Astrocyte of the hippocampus (primary cell): Measurements from ENCODE around the gene FCRLA.
"Not testable (repeated sequence)": the region's sequence is repeated elsewhere in the genome, so short reads cannot be mapped to it uniquely, and the experiment has no call there.

Experiments used
- DNase-seq: peaks from one replicate; pipeline ENCODE4 v3.0.0; 2011; ENCODE audit warnings: low read depth, low spot score

The FCRLA gene

DNA sequence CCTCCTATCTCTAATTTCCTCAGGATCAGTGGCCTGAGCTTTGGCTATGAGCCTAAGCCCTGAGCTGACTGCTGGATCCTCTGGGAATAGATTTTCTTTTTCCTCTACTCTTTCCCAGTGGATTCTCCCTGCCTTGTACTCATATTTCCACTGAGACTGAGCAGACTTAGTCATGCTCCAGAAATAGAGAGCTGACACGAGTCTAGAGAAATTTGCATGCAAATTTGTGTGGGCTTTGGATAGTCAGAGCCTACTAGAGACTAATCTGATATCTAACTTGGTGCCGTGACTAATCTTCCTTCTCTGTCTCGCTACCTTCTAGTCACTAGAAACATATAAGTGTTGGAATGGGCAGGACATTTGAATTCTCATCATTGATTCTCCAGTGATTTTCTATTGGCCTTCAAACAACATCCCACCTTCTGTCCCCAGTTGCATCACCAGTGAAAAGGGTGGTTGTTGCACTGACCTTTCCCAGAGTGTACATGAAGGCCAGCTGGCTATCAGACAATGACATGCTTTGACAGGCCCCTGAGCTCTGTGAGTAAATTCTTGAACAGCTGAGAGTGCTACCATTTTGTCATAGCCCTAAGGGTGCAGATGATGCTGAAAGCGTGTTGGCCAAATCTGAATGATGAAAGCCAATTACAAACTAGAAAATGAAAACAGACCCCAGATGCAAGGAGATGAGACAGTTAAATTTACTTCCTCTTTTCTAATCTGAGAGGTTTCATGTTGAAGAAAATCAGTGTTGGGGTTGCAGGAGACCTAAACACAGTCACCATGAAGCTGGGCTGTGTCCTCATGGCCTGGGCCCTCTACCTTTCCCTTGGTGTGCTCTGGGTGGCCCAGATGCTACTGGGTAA, at the start of gene FCRLA:
TSS of gene FCRLA (plus strand) at position 748 of the 866 bp plus-strand sequence. CDS start at position 784, 36 bp downstream.
- peak; percentile 86 for DNase-seq

- not testable (repeated sequence) for DNase-seq
Observed at GRCh38 chr1:161658524-161658923, 48.5 kb upstream of the FCRLA start.

DNA sequence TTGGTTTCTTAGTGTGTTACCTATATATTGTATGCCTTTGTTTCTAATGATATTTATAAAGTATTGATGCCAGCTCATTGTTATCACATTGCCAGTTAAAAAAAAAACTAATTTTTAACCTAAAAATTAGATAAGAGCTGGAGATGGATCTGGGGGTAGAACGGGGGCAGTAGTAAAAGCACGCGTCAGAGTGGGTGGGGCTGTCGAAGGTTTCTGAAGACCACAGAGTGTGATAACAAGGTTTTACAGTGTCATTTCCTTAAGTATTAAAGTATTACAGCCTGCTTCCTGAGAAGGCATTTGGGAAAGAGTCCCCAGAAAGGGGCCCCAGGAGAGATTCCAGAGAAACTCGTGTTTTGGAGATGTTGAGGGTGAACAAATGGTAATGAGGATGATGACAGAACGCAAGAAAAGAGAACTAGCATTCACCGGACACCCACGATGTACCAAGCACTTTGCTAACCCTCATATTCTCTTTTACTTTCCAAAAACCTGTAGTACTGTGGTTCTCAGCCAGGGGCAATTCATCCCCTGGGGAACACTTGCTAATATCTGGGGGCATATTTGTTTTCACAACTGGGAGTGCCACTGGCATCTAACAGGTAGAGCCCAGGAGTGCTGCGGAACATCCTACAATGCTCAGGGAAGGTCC, 45.2 kb upstream of the FCRLA start:
- DNase-seq = not testable (repeated sequence)

DNA sequence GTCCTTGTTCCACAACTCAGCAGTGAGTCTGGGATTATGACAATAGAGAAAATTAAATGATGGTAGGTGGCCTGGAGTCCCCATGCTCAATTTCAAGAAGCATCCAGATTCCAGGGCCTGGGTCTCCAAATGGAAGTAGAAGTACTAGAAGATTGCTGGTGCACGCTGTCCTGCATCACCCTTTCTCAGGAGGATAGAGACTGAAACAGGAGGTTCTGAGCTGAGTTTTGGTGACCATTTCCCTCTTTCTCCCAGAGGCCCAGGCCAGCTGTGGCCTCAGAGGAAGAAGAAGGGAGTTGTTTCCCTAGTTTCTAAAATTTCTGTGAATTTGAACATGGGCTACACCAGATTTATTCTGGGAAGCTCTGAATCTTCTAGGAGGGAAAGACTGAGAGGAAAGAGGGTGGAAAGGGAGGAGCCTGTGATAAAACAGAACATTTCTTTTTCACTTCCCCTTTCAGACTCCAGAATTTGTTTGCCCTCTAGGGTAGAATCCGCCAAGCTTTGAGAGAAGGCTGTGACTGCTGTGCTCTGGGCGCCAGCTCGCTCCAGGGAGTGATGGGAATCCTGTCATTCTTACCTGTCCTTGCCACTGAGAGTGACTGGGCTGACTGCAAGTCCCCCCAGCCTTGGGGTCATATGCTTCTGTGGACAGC, 44.2 kb upstream of the FCRLA start, which contains the start of gene FCGR2B:
TSS of gene FCGR2B (plus strand) at position 460 of the 656 bp plus-strand sequence. CDS start at position 559, 99 bp downstream.
- not testable (repeated sequence) for DNase-seq

GRCh38 chr1:161663569-161663968, 43.5 kb upstream of the FCRLA start:
- not testable (repeated sequence) for DNase-seq

DNA sequence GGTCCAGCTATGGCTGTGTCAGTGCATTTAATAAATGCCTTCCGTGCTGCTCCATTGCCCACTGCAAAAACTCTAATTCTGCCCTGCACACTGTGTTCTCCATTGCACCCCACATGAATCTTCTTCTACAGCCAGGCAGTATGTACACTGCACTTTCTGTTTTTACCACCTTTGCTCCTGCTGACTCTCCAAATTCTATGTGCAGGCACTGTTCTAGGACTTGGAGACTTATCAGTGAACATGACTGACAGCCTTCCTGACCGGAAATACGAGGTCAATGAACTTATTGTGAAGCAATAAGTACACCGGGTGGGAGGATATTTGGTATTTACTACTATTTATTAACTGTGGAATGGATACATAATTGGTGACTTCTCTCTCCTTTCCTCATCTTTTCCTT, 42.3 kb upstream of the FCRLA start:
- not testable (repeated sequence) for DNase-seq

GRCh38 chr1:161671045-161672020, 35.7 kb upstream of the FCRLA start:
- DNase-seq = peak; percentile 63

GRCh38 chr1:161673437-161673836, 33.6 kb upstream of the FCRLA start:
- peak; percentile 81 for DNase-seq

DNA sequence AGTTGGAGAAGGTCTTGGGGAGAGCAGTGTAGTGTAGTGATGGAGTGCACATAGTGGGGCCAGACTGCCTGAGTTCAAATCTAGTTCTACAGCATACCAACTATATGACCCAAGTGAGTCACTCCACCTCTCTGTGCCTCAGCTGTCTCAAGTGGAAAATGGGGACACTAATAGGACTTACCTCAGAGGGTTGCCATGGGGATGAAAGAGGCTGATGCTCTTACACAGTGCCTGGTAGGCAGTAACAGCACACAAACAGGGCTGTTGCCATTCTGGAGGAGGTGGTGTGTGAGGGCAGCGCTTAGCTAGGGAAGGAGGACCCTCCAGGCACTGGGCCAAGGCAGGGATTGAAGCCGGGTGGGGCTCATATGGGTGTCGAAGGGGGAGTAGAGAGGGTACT, 32.6 kb upstream of the FCRLA start:
- not testable (repeated sequence) for DNase-seq

DNA sequence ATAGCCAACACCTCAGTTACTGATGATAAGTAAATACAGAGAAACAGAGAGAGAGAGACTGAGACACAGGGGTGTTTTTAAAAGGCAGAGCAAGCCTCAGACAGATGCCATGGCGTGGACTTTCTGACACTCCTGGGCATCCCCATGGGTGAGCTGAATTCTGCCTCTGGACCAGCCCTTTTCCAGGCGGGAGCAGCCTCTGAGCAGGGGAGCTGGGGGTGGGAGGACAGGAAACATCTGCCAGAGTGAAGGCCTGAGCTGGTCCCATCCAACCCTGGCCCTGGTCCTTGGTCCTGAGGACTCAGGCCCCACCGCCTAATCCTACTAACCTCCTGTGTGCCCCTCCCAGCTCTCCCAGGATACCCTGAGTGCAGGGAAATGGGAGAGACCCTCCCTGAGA, 32.1 kb upstream of the FCRLA start:
- not testable (repeated sequence) for DNase-seq

GRCh38 chr1:161676441-161676840, 30.6 kb upstream of the FCRLA start:
- DNase-seq = no peak

DNA sequence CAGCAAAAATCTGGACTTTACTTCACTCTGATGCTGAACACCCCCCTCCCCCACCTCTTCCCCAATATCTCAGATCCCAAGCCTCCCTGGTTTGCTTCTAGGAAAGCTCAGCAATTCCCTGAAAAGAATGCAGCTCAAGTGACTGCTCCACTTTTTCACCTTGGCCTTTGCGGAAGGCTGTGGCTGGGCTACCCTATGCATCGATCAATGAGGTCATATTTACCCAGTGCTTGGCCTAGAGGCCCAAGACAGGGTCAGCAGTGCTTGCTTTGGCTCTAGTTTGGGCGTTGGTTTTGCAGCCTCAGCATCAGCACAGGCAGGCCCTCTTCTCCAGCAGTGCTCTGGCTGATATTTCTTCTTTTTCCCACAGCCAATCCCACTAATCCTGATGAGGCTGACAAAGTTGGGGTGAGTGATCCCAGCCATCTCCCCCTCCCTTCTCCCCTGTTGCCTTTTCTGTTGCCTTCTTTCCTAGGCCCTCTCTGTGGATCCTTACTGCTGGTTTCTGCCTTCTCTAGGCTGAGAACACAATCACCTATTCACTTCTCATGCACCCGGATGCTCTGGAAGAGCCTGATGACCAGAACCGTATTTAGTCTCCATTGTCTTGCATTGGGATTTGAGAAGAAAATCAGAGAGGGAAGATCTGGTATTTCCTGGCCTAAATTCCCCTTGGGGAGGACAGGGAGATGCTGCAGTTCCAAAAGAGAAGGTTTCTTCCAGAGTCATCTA, 29.9 kb upstream of the FCRLA start:
- no peak for DNase-seq

DNA sequence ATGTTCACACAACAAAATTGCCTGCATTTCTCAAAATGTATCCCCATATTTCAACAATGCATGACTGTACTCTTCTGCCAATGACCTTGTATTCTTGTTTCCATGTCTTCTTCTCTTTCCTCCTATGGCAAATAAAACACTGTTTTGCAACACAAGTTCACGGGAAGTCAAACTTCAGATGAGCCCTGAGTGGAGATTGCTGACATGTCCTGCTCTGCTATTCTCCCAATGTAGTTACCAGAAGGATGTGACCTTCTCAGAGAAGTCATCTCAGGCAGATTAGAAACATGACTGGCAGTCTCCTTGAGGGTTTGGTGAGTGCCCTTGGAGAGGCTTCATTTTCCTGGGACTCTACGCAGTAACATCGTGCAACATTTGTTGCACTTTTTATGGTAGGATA, 28.5 kb upstream of the FCRLA start:
- DNase-seq = no peak

DNA sequence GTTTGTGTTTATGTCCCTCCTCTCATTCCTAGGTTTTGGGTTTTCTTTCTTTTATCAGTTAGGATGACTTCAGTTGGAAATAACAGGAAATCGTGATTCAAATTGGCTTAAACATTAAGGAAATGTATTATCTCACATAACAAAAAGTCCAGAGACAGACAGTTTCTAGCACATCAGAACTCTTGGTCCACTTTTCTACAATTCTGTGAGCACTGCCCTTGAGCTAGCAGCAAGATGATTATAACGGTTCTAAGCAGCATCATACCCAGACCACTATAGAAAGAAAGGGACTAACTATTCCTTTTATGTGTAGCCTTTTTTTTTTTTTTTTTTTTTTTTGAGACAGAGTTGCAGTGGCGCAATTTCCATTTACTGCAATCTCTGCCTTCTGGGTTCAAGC, 25.1 kb upstream of the FCRLA start:
- no peak for DNase-seq

GRCh38 chr1:161688946-161689345, 18.1 kb upstream of the FCRLA start:
- no peak for DNase-seq

DNA sequence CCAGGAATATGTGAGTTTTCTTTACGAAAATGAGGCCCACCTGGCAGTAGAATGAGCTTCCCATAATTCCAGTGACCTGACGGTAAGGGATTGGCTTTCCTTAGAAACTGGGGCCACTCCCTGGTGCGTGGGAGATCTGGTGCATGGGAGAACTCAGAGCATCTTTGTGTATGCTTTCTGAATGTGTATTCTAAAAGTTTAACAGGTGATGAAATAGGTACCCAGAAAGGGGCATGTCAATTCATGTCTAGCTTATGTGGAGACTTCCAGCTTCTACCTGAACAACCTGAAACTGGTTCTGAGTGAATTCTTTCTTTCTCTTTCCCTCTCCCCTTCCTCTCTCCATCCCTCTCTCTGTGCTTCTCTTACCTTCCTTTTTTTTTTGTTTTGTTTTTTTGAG, 15.2 kb upstream of the FCRLA start:
- DNase-seq = no peak

- DNase-seq = not testable (repeated sequence)
Observed at GRCh38 chr1:161693020-161693712, 13.9 kb upstream of the FCRLA start.

DNA sequence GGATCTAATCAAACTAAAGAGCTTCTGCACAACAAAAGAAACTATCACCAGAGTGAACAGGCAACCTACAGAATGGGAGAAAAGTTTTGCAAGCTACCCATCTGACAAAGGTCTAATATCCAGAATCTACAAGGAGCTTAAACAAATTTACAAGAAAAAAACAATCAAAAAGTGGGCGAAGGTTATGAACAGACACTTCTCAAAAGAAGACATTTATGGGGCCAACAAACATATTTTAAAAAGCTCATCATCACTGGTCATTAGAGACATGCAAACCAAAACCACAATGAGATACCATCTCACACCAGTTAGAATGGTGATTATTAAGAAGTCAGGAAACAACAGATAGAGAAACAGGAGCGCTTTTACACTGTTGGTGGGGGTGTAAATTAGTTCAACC, 8.7 kb upstream of the FCRLA start:
- DNase-seq = not testable (repeated sequence)

DNA sequence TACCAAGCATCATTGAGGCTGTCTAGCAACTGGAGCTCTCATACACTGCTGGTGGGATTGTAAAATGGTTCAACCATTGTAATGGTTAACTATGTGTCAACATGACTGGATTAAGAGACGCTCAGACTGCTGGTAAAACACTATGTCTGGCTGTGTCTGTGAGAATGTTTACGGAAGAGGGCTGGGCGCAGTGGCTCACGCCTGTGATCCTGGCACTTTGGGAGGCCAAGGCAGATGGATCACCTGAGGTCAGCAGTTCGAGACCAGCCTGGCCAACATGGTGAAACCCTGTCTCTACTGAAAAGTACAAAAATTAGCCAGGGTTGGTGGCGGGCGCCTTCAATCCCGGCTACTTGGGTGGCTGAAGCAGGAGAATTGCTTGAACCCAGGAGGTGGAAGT, 4.8 kb upstream of the FCRLA start:
- DNase-seq = no peak

DNA sequence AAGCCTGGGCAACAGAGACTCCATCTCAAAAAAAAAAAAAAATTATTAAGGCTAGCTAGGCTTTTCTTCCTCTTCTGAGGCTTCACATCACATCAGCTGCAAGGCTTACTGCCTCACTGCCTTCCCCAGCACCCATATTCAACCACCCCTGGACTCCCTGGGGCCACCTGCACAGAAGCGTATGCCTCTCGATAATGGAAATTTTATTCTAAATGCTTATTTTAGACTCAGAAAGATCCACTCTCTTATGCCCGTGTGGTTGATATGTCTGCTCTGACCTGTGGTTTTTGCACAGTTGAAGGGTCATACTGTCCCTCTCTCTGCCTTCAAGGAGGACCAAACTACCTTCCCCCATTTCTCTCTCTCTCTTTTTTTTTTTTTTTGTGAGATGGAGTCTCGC, 1.5 kb upstream of the FCRLA start:
- DNase-seq = no peak
